ENCODE data around the gene ADGRA3.

ADGRA3 gene

DNA sequence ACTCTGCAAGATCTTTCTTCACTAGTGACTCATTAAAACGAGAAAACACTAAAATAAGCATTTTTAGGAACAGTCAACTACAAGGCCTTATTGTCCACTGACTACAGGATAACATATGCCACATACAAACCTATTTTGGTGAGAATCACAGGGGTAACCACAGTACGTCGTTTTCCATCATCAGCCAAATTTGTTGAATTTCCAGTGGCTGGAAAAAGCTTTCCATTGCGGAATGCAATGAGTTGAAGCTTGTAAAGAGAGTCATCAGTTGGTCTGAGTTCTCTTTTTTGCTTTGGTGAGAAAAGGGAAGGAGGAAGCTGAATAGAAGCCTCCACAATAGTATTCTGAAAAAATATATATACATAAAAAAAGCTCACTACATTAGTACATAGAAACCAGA lies 102.4 kb downstream of the ADGRA3 start:
- TF ChIP-seq CTCF (IDR thresholded peaks at IDR 0.05; ENCODE audit: insufficient read depth, low read depth, low read length, missing control alignments) = no peak
- DNase-seq (ENCODE audit: low read depth) = no peak

GRCh38 chr4:22412013-22412412 lies 103.9 kb downstream of the ADGRA3 start:
- DNase-seq (ENCODE audit: low read depth) = no peak
- no peak overlapping the region for H3K4me3 ChIP-seq (ENCODE audit: low read depth, low read length)
- no peak for TF ChIP-seq CTCF (IDR thresholded peaks at IDR 0.05; ENCODE audit: insufficient read depth, low read depth, low read length, missing control alignments)

More for the DNA sequence above, 102.4 kb downstream of the ADGRA3 start:
- H3K4me3 ChIP-seq (ENCODE audit: low read depth, low read length) = no peak overlapping the region

DNA sequence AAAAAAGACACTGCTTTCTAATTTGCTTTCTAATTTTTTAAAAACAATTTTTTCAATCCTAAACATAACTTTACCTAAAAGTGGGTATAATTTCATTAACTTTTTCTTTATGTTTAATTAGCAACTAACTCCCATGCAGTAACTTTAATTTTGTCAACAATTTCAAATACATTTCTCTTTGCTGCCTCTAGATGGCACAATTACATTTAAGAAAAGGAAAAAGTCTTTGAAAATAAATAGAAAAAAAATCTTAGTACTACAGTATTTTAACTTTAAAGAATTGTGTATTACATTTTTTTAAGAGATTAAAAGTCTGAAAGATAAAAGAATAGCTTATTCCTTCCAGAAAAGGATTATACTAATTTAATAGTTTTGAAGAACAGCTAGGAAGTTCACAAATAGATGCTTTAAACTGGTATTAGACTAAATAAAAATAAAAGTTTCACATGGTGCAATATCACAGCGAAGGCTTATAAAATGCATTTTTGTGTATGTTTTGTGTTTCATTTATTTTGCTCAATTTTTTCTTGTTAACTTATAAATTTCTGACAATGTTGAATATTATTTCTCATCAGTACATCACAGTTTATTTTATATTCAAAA lies 105.1 kb downstream of the ADGRA3 start:
- H3K4me3 ChIP-seq (ENCODE audit: low read depth, low read length) = no peak overlapping the region
- peak; percentile 33 for TF ChIP-seq CTCF (IDR thresholded peaks at IDR 0.05; ENCODE audit: insufficient read depth, low read depth, low read length, missing control alignments)
- no peak for DNase-seq (ENCODE audit: low read depth)

DNA sequence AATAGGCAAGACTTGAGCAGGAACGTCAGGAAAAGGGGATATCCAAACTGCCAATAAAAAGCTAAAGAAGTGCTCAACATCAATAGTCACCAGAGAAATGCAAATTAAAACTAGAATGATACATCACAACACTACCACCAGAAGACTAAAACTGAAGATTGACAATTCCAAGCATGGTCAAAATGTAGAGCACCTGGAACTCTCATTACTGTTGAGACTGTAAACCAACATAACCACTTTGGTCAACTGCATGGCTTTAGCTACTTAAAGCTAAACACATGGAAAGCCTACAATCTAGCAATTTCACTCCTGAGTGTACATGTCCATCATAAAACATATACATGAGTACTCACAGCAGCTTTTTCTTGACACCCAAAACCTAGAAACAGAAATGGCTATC lies 107.4 kb downstream of the ADGRA3 start:
- H3K4me3 ChIP-seq (ENCODE audit: low read depth, low read length) = no peak overlapping the region
- peak; percentile 10 for DNase-seq (ENCODE audit: low read depth)
- no peak for TF ChIP-seq CTCF (IDR thresholded peaks at IDR 0.05; ENCODE audit: insufficient read depth, low read depth, low read length, missing control alignments)

- TF ChIP-seq CTCF (IDR thresholded peaks at IDR 0.05; ENCODE audit: insufficient read depth, low read depth, low read length, missing control alignments) = no peak
- H3K4me3 ChIP-seq (ENCODE audit: low read depth, low read length) = no peak overlapping the region
- no peak for DNase-seq (ENCODE audit: low read depth)
Observed at GRCh38 chr4:22407361-22407760, 108.5 kb downstream of the ADGRA3 start.

- TF ChIP-seq CTCF (IDR thresholded peaks at IDR 0.05; ENCODE audit: insufficient read depth, low read depth, low read length, missing control alignments) = no peak
- DNase-seq (ENCODE audit: low read depth) = no peak
- no peak overlapping the region for H3K4me3 ChIP-seq (ENCODE audit: low read depth, low read length)
Observed at GRCh38 chr4:22398671-22399070, 117.2 kb downstream of the ADGRA3 start.

GRCh38 chr4:22391551-22391950 lies 124.3 kb downstream of the ADGRA3 start:
- TF ChIP-seq CTCF (IDR thresholded peaks at IDR 0.05; ENCODE audit: insufficient read depth, low read depth, low read length, missing control alignments) = no peak
- no peak for DNase-seq (ENCODE audit: low read depth)
- H3K4me3 ChIP-seq (ENCODE audit: low read depth, low read length) = no peak overlapping the region
